ENCODE results near the gene LINGO4. TPM values are rescaled to one million over a fixed set of nuclear protein-coding genes. Genes with fewer than 3 reads are reported as not detected.
"Not testable (repeated sequence)": the region's sequence is repeated elsewhere in the genome, so short reads cannot be mapped to it uniquely, and the experiment has no call there.

Gene LINGO4
- total RNA-seq, 2 experiments from 2014 or later = 0.35 to 0.50 TPM

DNA sequence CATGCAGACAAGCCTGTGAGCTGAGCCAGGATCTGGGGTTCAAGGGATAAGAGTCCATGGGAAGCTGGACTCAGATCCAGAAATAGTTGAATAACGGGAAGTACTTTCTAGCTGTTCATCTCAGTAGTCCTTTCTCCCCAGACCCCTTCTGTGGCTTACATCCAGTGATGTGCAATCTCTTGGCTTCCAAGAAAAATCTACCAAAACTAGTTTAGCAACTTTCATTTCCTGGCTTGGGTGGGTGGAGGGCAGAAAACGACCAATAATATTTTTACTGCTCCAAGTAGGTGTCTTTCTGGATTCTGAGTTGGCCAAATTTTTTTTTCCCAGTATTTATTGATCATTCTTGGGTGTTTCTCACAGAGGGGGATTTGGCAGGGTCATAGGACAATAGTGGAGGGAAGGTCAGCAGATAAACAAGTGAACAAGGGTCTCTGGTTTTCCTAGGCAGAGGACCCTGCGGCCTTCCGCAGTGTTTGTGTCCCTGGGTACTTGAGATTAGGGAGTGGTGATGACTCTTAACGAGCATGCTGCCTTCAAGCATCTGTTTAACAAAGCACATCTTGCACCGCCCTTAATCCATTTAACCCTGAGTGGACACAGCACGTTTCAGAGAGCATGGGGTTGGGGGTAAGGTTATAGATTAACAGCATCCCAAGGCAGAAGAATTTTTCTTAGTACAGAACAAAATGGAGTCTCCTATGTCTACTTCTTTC is 36.7 kb downstream of the LINGO4 start:
- H3K4me1 Mint-ChIP-seq = peaks cover 25% of the 10 kb centered on the region
- POLR2A ChIA-PET; H3K27me3 Mint-ChIP-seq; H3K36me3 Mint-ChIP-seq (ENCODE audit: low read depth); H3K27ac Mint-ChIP-seq; H3K4me3 Mint-ChIP-seq; H3K9me3 Mint-ChIP-seq; DNase-seq: not testable (repeated sequence)
- CTCF ChIA-PET = interaction anchor here (0.5 kb wide), 1 partner anchor 20 kb away, joined by 3 read pairs; no protein-coding TSS in a partner anchor

GRCh38 chr1:151763990-151764389 is 41.2 kb downstream of the LINGO4 start:
- H3K9me3 Mint-ChIP-seq = no peaks in the 10 kb centered on the region

DNA sequence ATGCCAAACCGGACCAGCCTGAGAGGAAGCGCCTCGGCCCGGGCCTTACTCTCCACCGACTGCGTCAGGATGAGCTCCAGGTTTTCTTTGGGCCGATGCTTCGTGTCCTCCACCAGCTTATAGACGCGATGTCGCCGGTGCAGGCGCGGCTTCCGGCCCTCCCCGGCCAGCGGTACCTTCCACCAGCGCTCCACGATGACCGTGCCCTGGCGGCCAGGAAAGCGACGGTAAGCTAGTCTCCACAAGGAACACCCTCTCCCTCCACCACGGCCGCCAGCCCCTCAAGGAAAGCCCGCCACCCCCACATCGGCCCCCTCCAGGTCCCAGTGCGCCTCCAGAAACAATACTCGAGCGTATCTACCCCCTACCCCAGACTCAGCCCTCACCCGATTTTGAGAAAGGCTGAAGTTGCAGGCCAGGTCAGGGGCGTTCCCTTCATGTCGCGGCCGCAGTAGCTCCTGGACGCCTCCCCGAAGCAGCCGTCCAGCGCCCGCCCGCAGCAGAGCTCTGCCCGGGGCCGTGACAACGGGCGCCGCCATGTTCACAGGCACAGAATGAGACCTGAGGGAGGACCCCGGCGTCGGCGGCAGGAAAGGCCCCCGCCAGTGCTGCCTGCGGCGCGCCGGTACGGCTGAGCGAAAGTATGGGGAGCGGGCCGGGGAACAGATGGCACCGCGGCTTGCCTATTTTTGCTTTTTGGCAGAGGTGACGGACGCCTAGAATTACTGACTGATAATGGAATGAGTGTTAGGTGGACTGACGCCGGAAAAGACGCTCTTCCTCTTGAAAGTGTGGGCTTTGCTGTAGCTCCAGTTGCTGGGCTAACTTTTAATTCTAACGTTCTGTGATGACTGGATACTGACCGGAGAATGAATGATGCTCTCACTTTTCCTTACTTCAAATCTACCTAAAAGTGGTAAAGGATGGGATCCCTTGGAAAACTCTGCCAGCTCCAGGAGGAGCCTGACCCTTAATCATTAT is 42.0 kb downstream of the LINGO4 start, which contains the start of gene MRPL9:
TSS of gene MRPL9 (minus strand) at position 556 of the 981 bp plus-strand sequence. CDS start at position 539, 17 bp downstream.
- ChIA-PET CTCF (interaction anchor here (0.6 to 1.8 kb wide), 10 partner anchors 9 to 221 kb away, joined by 3 to 8 read pairs (median 3); no protein-coding TSS in a partner anchor), POLR2A (interaction anchor here (0.6 kb wide), 2 partner anchors 94 to 283 kb away, joined by 3 read pairs; no protein-coding TSS in a partner anchor)
- H3K9me3 Mint-ChIP-seq = no peaks in the 10 kb centered on the region
- peak within 1 kb of the TSS; percentile 97 for H3K27ac Mint-ChIP-seq
- H3K4me3 Mint-ChIP-seq = peak within 1 kb of the TSS; percentile 87
- peaks cover 41% of the 10 kb centered on the region for H3K4me1 Mint-ChIP-seq
- no peaks in the 10 kb centered on the region for H3K27me3 Mint-ChIP-seq
- H3K36me3 Mint-ChIP-seq (ENCODE audit: low read depth) = peaks cover 21% of the 10 kb centered on the region
- DNase-seq = peak; percentile 88

More at GRCh38 chr1:151763990-151764389, 41.2 kb downstream of the LINGO4 start:
- Mint-ChIP-seq H3K4me1 (peaks cover 45% of the 10 kb centered on the region), H3K4me3 (peak overlapping the region; percentile 87), H3K36me3 (ENCODE audit: low read depth) (peaks cover 21% of the 10 kb centered on the region), H3K27me3 (no peaks in the 10 kb centered on the region), H3K27ac (peak overlapping the region; percentile 97)
- ChIA-PET CTCF (interaction anchor here (1.0 to 1.2 kb wide), 2 partner anchors 39 to 66 kb away, joined by 3 read pairs; no protein-coding TSS in a partner anchor), POLR2A (no interaction called here)
- no peak for DNase-seq

DNA sequence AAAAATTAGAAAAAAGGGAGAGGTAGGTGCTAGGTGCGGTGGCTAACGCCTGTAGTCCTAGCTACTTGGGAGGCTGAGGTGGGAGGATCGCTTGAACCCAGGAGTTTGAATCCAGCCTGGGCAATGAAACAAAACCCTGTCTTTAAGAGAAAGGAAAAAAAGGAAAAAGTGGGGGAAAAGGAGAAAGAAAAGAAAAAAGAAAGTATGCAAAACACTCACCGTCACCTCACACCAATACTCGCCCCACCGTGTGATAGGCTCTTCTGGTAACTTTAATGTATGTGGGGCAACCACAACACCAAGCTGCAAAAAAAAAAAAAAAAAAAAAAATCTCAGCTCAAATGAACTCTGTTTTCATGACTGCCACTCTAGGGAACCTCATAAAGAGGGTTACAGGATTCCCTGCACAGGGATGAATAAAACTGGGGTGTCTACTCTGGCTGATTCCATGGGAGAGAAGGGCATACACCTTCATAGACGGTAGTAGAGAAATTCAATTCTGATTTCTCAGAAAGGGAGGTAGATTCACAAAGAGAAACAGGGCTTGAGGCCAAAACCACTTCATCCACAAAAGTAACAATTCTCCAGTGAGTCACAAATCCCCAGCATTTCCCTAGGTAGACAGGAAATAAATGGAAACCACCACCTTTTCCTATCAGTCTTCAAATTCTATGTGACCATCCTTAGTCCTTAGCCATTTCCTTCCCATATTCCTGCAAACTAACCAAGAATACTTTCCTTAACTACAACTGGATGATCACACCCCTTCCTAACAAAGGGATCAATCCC is 44.4 kb downstream of the LINGO4 start:
- Mint-ChIP-seq H3K4me1 (peaks cover 48% of the 10 kb centered on the region), H3K9me3 (no peaks in the 10 kb centered on the region), H3K27ac (no peak overlapping the region), H3K4me3 (peak overlapping the region; percentile 30), H3K27me3 (no peaks in the 10 kb centered on the region), H3K36me3 (ENCODE audit: low read depth) (peaks cover 28% of the 10 kb centered on the region)
- CTCF ChIA-PET = interaction anchor here (0.9 kb wide), 1 partner anchor 13 kb away, joined by 4 read pairs; no protein-coding TSS in a partner anchor
- no peak for DNase-seq
- POLR2A ChIA-PET = no interaction called here

DNA sequence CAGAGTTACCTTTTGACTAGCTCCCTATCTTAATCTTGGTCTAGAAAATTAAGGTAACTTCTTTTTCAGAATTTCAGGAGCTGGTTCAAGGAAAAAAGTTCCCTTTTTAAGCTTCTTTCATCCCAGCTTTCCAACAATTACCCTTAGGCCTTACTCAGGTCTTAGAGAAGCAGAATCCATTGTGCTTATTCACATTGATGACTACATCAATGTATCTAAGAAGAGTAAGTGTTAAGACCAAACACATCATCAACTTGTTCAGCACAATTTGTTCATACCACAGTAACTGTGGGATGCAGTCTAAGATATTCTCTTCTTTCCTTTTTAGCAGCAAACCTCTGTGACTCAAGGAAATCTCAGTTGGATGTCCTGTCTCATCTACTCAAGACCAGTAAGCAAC is 46.0 kb downstream of the LINGO4 start:
- Mint-ChIP-seq H3K36me3 (ENCODE audit: low read depth) (peaks cover 28% of the 10 kb centered on the region), H3K27ac (no peak overlapping the region), H3K9me3 (no peaks in the 10 kb centered on the region), H3K4me3 (no peak overlapping the region), H3K27me3 (no peaks in the 10 kb centered on the region), H3K4me1 (peaks cover 37% of the 10 kb centered on the region)
- CTCF ChIA-PET = no interaction called here
- POLR2A ChIA-PET = no interaction called here
- no peak for DNase-seq

DNA sequence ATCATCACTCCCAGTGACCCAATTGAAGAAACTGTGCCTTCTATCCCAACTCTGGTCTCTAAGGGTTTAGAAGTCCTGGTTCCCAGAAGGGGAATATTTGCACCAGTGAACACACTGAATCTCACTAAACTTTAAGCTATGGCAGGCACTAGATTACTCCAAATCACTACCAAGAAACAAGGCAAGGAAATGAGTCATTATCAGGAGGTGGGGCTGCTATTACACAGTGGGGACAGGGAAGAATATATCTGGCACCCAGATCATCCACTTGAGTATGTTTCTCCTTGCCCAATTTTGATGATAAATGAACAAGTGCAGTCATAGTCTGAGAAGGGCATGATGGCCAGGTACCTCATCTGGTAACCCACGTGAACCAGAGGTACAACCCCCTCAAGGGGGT is 48.9 kb downstream of the LINGO4 start:
- Mint-ChIP-seq H3K27me3 (no peaks in the 10 kb centered on the region), H3K36me3 (ENCODE audit: low read depth) (peaks cover 24% of the 10 kb centered on the region), H3K4me1 (peaks cover 16% of the 10 kb centered on the region), H3K4me3 (no peak overlapping the region), H3K27ac (no peak overlapping the region), H3K9me3 (no peaks in the 10 kb centered on the region)
- ChIA-PET CTCF (interaction anchor here (0.7 to 1.1 kb wide), 3 partner anchors 14 to 80 kb away, joined by 3 read pairs; no protein-coding TSS in a partner anchor), POLR2A (no interaction called here)
- no peak for DNase-seq

Other genes with a start within 250 kb of the LINGO4 start
- 10 to 100 TPM; 24.5 to 25.1 TPM for gene SNX27, start 193.4 kb downstream of the LINGO4 start, total RNA-seq
- not detected for gene CELF3, start 88.6 kb downstream of the LINGO4 start, total RNA-seq
- not detected for gene RIIAD1, start 83.9 kb downstream of the LINGO4 start, total RNA-seq
- gene MRPL9, start 41.9 kb downstream of the LINGO4 start, total RNA-seq = 100 to 1,000 TPM; 110 to 117 TPM
- gene TDRKH, start 14.9 kb downstream of the LINGO4 start, total RNA-seq = 10 to 100 TPM; 14.6 to 17.3 TPM
- gene RORC, start 26.4 kb upstream of the LINGO4 start, total RNA-seq = 1 to 10 TPM; 7.3 to 7.5 TPM
- gene C2CD4D, start 34.4 kb upstream of the LINGO4 start, total RNA-seq = 1 to 10 TPM in 1 of 2 experiments, under 1 TPM in 1; 0.89 to 1.1 TPM
- not detected for gene THEM5, start 48.3 kb upstream of the LINGO4 start, total RNA-seq
- gene THEM4, start 104.1 kb upstream of the LINGO4 start, total RNA-seq = 10 to 100 TPM; 33.5 to 34.0 TPM
- 100 to 1,000 TPM; 561 to 662 TPM for gene S100A10, start 188.4 kb upstream of the LINGO4 start, total RNA-seq
- 100 to 1,000 TPM; 367 to 412 TPM for gene S100A11, start 231.6 kb upstream of the LINGO4 start, total RNA-seq

Data from activated CD4-positive, alpha-beta T cell treated with anti-CD3 and anti-CD28 coated beads, Interleukin-2, amount 10 ng/mL, durations not matched to agents 7 days and 5 days (primary cell).